ENCODE data around the gene UQCR10. TPM values are rescaled to one million over a fixed set of nuclear protein-coding genes. Genes with fewer than 3 reads are reported as not detected.

Gene UQCR10
- total RNA-seq: 59.6 TPM
- polyA plus RNA-seq: 155 TPM

DNA sequence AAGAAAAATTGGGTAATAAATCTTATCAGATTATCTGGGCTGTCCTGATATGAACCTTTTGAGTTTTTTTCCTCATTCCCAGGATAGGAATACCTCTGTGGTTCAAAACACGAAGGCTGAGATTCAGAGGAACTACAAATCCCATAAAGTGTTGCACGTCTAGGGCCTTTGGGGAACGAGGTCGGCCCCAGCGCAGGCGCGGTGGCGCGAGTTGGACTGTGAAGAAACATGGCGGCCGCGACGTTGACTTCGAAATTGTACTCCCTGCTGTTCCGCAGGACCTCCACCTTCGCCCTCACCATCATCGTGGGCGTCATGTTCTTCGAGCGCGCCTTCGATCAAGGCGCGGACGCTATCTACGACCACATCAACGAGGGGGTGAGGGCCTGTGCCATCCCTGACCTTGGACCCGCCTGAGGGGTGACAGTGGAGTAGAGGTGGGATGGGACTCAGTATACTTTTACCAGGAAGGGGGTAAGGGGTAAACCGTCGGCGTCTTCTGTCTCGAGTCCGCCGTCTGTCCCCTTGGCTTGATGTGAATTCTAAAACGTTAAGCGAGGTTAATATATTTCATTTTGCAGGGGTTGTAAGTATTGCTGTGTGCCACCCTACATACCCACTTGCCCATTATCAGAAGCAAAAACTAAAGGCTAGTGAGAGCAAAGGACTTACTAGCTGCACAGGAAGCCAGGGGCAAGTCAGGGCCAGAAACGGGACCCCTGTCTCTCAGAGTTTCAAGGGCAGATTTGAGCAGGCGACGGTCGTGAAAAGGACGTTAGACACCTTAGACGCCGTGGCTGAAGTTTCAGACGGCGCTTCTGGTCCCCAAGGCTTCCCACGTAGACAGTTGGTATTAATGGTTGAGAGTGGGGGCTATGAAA lies at the start of gene UQCR10:
TSS of gene UQCR10 (plus strand) at position 199 of the 881 bp plus-strand sequence. CDS start at position 229, 30 bp downstream.
- Histone ChIP-seq H3K36me3 (ENCODE audit: insufficient read depth) (no peaks in the 10 kb centered on the region), H3K4me3 (ENCODE audit: low read depth, low read length) (peak within 1 kb of the TSS; percentile 77), H3K27ac (ENCODE audit: low read depth) (peak within 1 kb of the TSS; percentile 81), H3K4me1 (ENCODE audit: insufficient read depth) (peaks cover 6% of the 10 kb centered on the region)
- peak; percentile 87 for DNase-seq (ENCODE audit: extremely low spot score)
- under 1% methylated on average over 46 of the region's 46 CpGs for WGBS

DNA sequence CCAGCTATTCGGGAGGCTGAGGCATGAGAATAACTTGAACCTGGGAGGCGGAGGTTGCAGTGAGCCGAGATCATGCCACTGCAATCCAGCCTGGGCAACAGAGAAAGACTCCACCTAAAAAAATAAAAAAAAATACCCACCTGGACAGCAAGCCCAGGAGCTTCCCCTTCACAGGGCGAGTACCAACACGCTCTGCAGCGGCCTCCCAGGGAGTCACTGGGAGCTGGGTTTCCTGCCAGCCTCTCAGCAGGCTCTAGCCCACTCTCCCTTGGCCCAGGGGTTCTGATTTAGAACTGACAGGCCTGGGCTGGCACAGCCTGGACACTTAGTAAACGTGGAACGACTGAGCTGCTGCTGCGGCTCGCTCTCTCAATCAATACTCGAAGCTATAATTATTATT lies 49.4 kb upstream of the UQCR10 start:
- 87% methylated on average over 11 of the region's 11 CpGs for WGBS

DNA sequence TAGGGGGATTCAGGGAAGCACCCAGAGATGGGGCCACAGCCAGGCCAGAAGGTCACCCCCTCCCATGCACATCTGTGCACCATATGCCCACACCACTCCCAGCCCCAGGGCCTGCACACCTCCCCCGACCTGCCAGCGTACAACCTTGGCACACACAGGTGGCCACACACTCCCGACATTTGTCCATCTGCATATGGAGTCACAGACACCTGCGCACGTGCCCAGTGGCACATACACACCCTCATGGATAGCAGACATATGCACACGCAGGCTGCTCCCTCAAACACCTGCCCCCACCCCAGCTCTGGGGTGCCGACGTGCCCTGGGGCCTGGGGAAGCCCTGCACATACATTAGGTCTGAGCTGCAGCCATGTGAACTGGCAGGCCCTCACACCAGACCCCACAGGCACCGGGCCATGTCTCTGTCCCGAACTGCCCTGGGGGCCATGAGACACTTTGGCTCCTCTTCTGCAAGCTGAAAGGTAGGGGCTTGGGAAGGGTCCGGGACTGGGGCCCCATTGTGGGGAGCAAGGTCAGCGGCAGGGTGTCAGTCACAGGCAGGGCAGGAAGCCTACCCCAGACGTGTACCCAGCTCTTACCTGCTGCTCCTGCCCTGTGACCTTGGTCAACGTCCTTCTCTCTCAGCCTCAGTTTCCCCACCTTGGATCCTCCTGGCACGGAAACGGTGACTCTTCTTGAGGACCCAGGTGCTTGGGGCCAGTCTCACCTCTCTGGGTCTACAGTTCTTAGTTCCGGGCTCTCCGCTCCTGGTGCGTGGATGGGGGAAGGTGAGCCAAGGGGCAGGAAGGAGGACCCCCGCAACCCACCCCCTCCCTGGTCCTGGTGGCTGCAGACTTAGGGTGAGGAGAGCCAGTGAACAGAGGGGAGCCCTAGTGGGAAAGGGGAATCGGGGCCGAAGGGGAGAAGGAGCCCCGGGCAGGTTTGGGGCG lies 47.9 kb upstream of the UQCR10 start:
- no peaks in the 10 kb centered on the region for H3K36me3 ChIP-seq (ENCODE audit: insufficient read depth)
- H3K4me1 ChIP-seq (ENCODE audit: insufficient read depth): no peaks in the 10 kb centered on the region
- DNase-seq (ENCODE audit: extremely low spot score): no peak
- H3K4me3 ChIP-seq (ENCODE audit: low read depth, low read length): peak overlapping the region; percentile 36
- WGBS: 43% methylated on average over 24 of the region's 24 CpGs
- no peak overlapping the region for H3K27ac ChIP-seq (ENCODE audit: low read depth)

More for the DNA sequence above, 49.4 kb upstream of the UQCR10 start:
- no peak overlapping the region for H3K27ac ChIP-seq (ENCODE audit: low read depth)
- no peak overlapping the region for H3K4me3 ChIP-seq (ENCODE audit: low read depth, low read length)
- no peak for DNase-seq (ENCODE audit: extremely low spot score)
- no peaks in the 10 kb centered on the region for H3K4me1 ChIP-seq (ENCODE audit: insufficient read depth)
- no peaks in the 10 kb centered on the region for H3K36me3 ChIP-seq (ENCODE audit: insufficient read depth)

DNA sequence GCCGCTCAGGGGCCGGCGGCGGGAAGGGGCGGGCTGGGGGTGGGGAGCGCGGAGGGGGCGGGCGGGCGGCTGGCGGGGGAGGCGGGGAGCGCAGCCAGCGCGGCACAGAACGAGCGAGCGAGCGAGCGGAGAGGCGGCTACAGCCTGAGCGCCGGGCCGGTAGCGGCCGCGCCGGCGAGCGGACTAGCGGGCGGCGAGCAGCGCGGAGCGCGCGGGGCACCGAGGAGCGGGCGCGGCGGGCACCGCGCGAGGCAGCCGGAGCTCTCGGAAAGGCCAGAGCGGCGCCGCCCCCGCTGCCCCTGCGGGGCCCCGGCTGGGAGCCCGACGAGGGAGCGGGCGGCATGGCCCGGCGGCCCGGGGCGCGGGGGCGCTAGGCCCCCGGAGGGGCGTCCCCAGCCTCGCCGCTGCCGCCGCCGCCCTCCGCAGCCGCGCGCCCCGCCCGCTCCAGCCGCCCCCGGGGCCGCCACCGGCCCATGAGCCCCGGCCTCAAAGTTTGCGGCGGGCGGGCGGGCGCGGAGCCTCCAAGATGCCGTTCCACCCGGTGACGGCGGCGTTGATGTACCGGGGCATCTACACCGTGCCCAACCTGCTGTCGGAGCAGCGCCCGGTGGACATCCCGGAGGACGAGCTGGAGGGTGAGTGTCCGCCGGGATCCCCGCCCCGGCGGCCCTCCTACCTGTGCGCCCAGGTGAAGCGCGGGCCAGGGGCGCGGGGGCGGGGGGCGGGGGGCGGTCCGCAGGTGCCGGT lies 47.1 kb upstream of the UQCR10 start, which contains the start of gene CABP7:
TSS of gene CABP7 (plus strand) at position 105 of the 747 bp plus-strand sequence. CDS start at position 527, 422 bp downstream.
- Histone ChIP-seq H3K36me3 (ENCODE audit: insufficient read depth) (no peaks in the 10 kb centered on the region), H3K4me1 (ENCODE audit: insufficient read depth) (no peaks in the 10 kb centered on the region), H3K27ac (ENCODE audit: low read depth) (no peak within 1 kb of the TSS), H3K4me3 (ENCODE audit: low read depth, low read length) (peak within 1 kb of the TSS; percentile 36)
- no peak for DNase-seq (ENCODE audit: extremely low spot score)
- under 1% methylated on average over 115 of the region's 115 CpGs for WGBS

DNA sequence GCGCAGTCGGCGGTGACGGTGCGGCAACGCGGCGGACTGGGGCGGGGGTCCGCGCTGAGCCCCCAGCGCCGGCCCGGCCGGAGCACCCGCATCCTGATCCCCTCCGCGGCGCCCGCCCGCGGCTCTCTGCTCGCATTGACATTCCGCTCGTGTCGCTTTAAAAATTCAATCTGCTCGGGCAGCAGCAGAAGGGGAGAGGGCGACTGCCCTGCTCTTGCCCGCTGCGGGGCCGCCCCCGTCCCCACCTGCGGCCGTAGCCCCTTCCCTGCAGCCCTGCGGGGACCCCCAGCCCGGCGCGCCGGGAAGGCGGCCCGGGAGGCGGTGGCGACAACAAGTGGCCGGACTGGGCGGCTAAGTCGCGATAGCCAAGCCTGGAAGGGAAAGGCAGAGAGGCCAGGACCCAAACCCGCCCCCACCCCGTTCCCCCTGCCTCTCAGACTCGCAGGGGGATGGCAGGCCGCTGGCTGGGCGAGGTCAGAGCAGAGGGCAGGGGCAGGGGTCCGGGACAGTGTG lies 46.3 kb upstream of the UQCR10 start:
- Histone ChIP-seq H3K36me3 (ENCODE audit: insufficient read depth) (no peaks in the 10 kb centered on the region), H3K4me3 (ENCODE audit: low read depth, low read length) (peak overlapping the region; percentile 36), H3K4me1 (ENCODE audit: insufficient read depth) (no peaks in the 10 kb centered on the region), H3K27ac (ENCODE audit: low read depth) (no peak overlapping the region)
- DNase-seq (ENCODE audit: extremely low spot score): no peak
- WGBS: 3% methylated on average over 53 of the region's 53 CpGs

DNA sequence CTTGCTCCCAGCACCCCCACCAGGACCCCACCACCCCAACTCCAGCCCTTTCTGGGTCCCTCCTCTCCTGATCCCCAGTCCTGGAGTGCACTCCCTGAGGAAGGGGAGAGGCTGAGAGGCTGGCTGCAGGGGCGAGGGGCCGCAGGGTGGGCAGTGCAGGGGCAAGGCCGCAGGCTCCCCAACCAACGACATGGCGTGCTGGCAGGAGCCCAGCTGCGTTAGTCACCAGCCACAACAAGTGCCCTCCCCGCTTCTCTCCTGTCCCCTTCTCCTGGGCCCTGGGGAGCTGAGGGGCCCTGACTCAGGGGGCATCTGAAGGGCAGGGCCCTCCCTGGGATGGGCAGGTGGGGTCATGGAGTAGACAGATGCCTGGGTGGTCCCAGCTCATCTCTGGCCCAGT lies 45.0 kb upstream of the UQCR10 start:
- Histone ChIP-seq H3K4me1 (ENCODE audit: insufficient read depth) (no peaks in the 10 kb centered on the region), H3K36me3 (ENCODE audit: insufficient read depth) (no peaks in the 10 kb centered on the region), H3K4me3 (ENCODE audit: low read depth, low read length) (no peak overlapping the region), H3K27ac (ENCODE audit: low read depth) (no peak overlapping the region)
- WGBS: 84% methylated on average over 7 of the region's 7 CpGs
- no peak for DNase-seq (ENCODE audit: extremely low spot score)

DNA sequence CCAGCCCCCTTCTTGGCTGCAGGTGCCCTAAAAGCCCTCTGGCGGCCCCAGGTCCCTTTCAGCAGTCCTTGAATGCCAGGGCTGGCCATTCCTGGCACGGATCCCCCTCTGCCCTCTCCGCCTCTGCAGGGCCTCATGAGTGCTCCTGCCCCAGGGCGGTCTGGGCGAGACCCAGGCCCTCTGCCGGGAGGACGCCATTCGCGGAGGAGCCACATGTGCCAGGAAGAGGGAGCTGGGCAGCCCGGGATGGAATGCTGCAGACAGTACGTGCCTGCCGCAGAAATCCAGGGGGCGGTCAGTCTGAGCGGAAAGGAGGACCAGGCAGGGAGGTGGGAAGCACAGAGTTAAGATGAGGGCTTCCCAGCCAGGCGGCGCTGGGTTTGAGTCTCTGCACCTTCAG lies 44.6 kb upstream of the UQCR10 start:
- Histone ChIP-seq H3K4me1 (ENCODE audit: insufficient read depth) (no peaks in the 10 kb centered on the region), H3K4me3 (ENCODE audit: low read depth, low read length) (no peak overlapping the region), H3K27ac (ENCODE audit: low read depth) (no peak overlapping the region), H3K36me3 (ENCODE audit: insufficient read depth) (no peaks in the 10 kb centered on the region)
- no peak for DNase-seq (ENCODE audit: extremely low spot score)
- WGBS: 72% methylated on average over 16 of the region's 16 CpGs

DNA sequence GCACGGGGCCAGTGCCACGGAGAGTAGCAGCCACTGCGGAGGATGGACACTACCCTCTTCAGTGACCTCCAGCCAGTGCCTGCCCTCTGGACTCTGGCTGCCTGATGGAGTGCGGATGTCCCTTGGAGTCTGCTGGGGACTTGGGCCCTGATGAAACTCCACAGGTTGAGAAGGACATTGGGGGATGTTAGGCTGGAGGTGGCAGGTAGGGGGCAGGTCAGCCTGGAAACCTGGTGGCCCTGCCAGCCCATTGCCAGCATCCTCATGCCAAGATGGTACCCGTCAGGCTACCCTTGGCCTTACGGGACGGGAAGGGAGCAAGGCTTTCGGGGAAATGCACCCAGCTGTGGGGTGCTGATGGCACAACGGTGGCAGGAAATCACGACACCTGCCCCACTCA lies 43.4 kb upstream of the UQCR10 start:
- Histone ChIP-seq H3K27ac (ENCODE audit: low read depth) (no peak overlapping the region), H3K4me3 (ENCODE audit: low read depth, low read length) (no peak overlapping the region), H3K4me1 (ENCODE audit: insufficient read depth) (no peaks in the 10 kb centered on the region), H3K36me3 (ENCODE audit: insufficient read depth) (no peaks in the 10 kb centered on the region)
- DNase-seq (ENCODE audit: extremely low spot score): no peak
- WGBS: 91% methylated on average over 10 of the region's 10 CpGs

DNA sequence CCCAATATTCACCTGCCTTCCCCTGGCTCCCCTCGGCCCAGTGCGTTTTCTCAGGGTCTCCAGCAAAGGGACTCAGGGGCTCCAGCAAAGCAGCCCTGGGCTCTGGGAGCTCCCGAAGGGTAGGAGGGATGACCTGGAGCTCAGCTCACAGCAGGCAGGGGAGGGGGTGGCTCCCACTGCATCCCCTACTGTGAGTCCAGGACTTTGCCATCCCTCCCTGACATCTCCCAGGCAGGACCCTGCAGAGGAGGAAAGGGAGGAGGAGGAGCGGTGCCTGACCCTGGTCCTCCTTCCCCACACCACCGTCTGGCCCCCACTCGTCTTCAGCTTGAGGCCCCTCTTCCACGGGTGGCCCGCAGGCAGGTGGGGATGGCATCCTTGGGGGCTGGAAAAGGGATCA lies 42.3 kb upstream of the UQCR10 start:
- Histone ChIP-seq H3K4me1 (ENCODE audit: insufficient read depth) (no peaks in the 10 kb centered on the region), H3K36me3 (ENCODE audit: insufficient read depth) (no peaks in the 10 kb centered on the region), H3K27ac (ENCODE audit: low read depth) (no peak overlapping the region), H3K4me3 (ENCODE audit: low read depth, low read length) (no peak overlapping the region)
- DNase-seq (ENCODE audit: extremely low spot score): no peak
- 50% methylated on average over 8 of the region's 8 CpGs for WGBS

DNA sequence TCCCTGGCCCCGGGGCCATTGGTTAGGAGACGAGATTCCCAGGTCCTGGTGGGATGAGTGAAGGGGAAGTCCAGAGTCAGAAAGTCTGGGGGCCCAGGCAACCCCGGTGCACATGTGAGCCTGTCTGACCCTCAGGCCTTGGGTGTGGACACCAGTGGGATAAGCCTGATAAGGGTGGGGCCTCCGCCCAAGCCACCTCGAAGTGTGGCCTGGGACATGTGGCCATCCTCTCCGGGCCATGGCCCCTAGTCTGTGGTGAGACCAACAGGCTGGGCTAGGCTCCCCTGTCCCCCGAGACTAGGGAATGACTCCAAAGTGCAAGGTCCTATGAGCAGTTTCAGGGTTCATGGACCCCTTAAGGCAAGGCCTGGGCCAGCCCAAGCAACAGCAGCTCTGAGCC lies 41.1 kb upstream of the UQCR10 start:
- WGBS: 79% methylated on average over 7 of the region's 7 CpGs
- Histone ChIP-seq H3K4me3 (ENCODE audit: low read depth, low read length) (no peak overlapping the region), H3K27ac (ENCODE audit: low read depth) (no peak overlapping the region), H3K4me1 (ENCODE audit: insufficient read depth) (no peaks in the 10 kb centered on the region), H3K36me3 (ENCODE audit: insufficient read depth) (peaks cover 3% of the 10 kb centered on the region)
- no peak for DNase-seq (ENCODE audit: extremely low spot score)

DNA sequence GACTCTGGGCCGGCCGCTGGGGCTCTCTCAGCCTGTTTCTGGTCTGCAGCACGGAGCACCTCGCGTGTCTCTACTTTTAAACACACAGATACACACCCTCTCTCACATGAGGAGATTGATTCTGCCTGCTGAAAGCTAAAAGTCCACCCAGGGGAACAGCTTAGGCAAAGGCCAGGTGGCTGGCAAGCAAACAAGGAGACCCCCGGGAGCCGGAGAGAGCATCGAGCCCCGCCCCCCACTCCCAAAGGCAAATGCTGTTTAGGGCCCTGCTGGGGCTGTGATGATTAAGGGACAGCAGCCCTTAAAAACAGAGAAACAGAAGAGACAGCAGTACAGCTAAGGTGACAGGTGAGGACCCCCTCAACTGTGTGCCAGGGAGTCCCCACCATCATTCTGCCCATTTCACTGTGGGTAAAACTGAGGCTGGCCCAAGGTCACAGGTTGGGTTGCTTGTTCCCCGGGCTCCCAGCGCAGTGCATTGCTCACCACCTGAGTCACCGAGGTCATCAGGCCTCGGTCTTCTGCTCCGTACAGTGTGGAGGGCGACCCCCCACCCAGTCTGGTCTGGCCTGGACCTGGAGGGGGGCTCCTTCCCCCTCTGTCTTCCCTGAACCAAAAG lies 40.5 kb upstream of the UQCR10 start:
- Histone ChIP-seq H3K4me1 (ENCODE audit: insufficient read depth) (no peaks in the 10 kb centered on the region), H3K4me3 (ENCODE audit: low read depth, low read length) (no peak overlapping the region), H3K36me3 (ENCODE audit: insufficient read depth) (peaks cover 3% of the 10 kb centered on the region), H3K27ac (ENCODE audit: low read depth) (no peak overlapping the region)
- WGBS: 36% methylated on average over 15 of the region's 15 CpGs
- no peak for DNase-seq (ENCODE audit: extremely low spot score)

DNA sequence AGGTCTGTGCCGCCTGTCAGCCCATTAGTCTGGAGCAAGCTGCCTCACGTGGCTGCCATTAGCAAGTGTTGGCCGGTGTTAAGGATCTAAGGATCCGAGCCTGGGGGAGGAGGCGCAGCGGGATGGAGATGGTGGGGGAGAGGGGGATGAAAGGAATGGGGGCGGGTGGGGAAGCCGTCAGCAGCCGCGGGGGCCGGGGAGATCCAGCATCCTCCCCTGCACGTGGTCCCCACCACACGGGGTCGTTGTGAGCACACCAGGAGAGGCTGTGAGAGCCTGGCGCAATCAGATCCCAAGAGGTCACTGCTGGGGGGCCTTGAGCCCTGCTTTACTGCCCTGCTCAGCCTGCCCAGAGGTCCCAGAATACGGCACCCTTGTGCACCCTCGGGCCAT lies 40.0 kb upstream of the UQCR10 start:
- no peak for DNase-seq (ENCODE audit: extremely low spot score)
- whole genome bisulfite sequencing: 7% methylated on average over 17 of the region's 17 CpGs
- no peak overlapping the region for H3K27ac ChIP-seq (ENCODE audit: low read depth)
- H3K36me3 ChIP-seq (ENCODE audit: insufficient read depth): peaks cover 3% of the 10 kb centered on the region
- H3K4me1 ChIP-seq (ENCODE audit: insufficient read depth): no peaks in the 10 kb centered on the region
- no peak overlapping the region for H3K4me3 ChIP-seq (ENCODE audit: low read depth, low read length)
